Measurements from ENCODE around the gene COPA.

DNA sequence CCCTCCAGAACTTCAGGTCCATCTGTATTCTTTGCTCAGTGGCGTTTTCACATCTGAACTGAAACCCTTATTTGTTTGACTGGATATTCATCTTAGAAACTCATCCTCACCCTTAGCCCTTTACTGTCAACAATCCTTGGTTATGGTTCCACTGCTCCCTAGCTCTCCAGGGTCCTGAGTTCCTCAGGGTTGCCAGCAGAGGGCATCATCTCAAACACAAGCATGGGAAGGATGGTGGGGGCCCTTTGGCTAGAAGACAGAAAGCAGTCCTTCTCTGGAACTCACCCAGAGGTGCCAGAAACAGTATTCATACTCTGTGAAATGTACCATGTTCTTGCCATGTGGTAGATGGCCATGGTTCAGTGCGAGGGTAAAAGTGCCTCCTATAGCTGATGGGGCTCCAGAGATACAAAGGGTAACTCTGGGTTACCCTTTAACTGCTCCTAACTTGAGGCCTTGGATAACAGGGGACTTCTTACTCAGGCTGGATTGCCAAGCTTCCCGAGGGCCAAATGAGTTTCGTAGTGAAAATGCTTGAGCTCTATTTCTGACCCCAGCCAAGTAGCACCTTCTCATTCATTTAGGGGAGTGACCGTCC, 11.4 kb upstream of the COPA start:
- TF ChIP-seq, protein P1, sequence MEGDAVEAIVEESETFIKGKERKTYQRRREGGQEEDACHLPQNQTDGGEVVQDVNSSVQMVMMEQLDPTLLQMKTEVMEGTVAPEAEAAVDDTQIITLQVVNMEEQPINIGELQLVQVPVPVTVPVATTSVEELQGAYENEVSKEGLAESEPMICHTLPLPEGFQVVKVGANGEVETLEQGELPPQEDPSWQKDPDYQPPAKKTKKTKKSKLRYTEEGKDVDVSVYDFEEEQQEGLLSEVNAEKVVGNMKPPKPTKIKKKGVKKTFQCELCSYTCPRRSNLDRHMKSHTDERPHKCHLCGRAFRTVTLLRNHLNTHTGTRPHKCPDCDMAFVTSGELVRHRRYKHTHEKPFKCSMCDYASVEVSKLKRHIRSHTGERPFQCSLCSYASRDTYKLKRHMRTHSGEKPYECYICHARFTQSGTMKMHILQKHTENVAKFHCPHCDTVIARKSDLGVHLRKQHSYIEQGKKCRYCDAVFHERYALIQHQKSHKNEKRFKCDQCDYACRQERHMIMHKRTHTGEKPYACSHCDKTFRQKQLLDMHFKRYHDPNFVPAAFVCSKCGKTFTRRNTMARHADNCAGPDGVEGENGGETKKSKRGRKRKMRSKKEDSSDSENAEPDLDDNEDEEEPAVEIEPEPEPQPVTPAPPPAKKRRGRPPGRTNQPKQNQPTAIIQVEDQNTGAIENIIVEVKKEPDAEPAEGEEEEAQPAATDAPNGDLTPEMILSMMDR (IDR thresholded peaks at IDR 0.05) = peak; percentile 70
- TF ChIP-seq EZH2phosphoT487 (IDR thresholded peaks at IDR 0.05; ENCODE audit: borderline replicate concordance, low read depth) = no peak
- TF ChIP-seq YY1 (IDR thresholded peaks at IDR 0.05; ENCODE audit: low read depth) = no peak
- TF ChIP-seq SIN3A (IDR thresholded peaks at IDR 0.05; ENCODE audit: borderline replicate concordance, low read depth, low read length) = no peak
- no peak for TF ChIP-seq POLR2AphosphoS5 (IDR thresholded peaks at IDR 0.05; ENCODE audit: low read depth, low read length)
- TF ChIP-seq GATA2 (CRISPR knock-in tag; IDR thresholded peaks at IDR 0.05) = no peak
- TF ChIP-seq, protein P2, sequence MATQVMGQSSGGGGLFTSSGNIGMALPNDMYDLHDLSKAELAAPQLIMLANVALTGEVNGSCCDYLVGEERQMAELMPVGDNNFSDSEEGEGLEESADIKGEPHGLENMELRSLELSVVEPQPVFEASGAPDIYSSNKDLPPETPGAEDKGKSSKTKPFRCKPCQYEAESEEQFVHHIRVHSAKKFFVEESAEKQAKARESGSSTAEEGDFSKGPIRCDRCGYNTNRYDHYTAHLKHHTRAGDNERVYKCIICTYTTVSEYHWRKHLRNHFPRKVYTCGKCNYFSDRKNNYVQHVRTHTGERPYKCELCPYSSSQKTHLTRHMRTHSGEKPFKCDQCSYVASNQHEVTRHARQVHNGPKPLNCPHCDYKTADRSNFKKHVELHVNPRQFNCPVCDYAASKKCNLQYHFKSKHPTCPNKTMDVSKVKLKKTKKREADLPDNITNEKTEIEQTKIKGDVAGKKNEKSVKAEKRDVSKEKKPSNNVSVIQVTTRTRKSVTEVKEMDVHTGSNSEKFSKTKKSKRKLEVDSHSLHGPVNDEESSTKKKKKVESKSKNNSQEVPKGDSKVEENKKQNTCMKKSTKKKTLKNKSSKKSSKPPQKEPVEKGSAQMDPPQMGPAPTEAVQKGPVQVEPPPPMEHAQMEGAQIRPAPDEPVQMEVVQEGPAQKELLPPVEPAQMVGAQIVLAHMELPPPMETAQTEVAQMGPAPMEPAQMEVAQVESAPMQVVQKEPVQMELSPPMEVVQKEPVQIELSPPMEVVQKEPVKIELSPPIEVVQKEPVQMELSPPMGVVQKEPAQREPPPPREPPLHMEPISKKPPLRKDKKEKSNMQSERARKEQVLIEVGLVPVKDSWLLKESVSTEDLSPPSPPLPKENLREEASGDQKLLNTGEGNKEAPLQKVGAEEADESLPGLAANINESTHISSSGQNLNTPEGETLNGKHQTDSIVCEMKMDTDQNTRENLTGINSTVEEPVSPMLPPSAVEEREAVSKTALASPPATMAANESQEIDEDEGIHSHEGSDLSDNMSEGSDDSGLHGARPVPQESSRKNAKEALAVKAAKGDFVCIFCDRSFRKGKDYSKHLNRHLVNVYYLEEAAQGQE (IDR thresholded peaks at IDR 0.05; ENCODE audit: low read depth, low read length) = peak; percentile 53; the same call in 1 of the 2 replicates
- no peak for TF ChIP-seq TAF1 (IDR thresholded peaks at IDR 0.05; ENCODE audit: borderline replicate concordance, low read depth, low read length)
- no peak for TF ChIP-seq FOXM1 (IDR thresholded peaks at IDR 0.05; ENCODE audit: low read depth)
- no peak for TF ChIP-seq GABPA (IDR thresholded peaks at IDR 0.05; ENCODE audit: low read depth)
- TF ChIP-seq, protein P3, sequence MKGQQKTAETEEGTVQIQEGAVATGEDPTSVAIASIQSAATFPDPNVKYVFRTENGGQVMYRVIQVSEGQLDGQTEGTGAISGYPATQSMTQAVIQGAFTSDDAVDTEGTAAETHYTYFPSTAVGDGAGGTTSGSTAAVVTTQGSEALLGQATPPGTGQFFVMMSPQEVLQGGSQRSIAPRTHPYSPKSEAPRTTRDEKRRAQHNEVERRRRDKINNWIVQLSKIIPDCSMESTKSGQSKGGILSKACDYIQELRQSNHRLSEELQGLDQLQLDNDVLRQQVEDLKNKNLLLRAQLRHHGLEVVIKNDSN (IDR thresholded peaks at IDR 0.05; ENCODE audit: borderline replicate concordance, low read depth) = no peak
- TF ChIP-seq, protein P4, sequence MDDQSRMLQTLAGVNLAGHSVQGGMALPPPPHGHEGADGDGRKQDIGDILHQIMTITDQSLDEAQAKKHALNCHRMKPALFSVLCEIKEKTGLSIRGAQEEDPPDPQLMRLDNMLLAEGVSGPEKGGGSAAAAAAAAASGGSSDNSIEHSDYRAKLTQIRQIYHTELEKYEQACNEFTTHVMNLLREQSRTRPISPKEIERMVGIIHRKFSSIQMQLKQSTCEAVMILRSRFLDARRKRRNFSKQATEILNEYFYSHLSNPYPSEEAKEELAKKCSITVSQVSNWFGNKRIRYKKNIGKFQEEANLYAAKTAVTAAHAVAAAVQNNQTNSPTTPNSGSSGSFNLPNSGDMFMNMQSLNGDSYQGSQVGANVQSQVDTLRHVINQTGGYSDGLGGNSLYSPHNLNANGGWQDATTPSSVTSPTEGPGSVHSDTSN (IDR thresholded peaks at IDR 0.05) = no peak
- TF ChIP-seq TCF12 (IDR thresholded peaks at IDR 0.05) = no peak
